OCI-LY1 (cell line): ENCODE data around the gene OSTF1.

Experiments used
- H2AFZ ChIP-seq: fragments of 200-600 bp; sonication (generic), shearing (Covaris generic); 2 replicates; pipeline ENCODE4 v1.6.0; 2014; ENCODE audit warnings: antibody characterized with exemption, mild to moderate bottlenecking, low read length
- H3F3A ChIP-seq: fragments of 200-600 bp; sonication (generic), shearing (Covaris generic); 2 replicates; pipeline ENCODE4 v1.6.0; 2014; ENCODE audit warnings: mild to moderate bottlenecking, antibody characterized with exemption, low read length, moderate library complexity; ENCODE audit not compliant: insufficient read depth
- H3K27ac ChIP-seq: fragments of 200-600 bp; sonication (generic); 2 replicates; pipeline ENCODE4 v1.5.1; 2014; ENCODE audit warnings: low read length, mixed run types, mild to moderate bottlenecking, low read depth; ENCODE audit not compliant: poor library complexity, severe bottlenecking
- H3K27me3 ChIP-seq: fragments of 200-600 bp; sonication (generic); 2 replicates; pipeline ENCODE4 v1.6.0; 2014; ENCODE audit warnings: antibody characterized with exemption, mild to moderate bottlenecking, low read length, moderate library complexity; ENCODE audit not compliant: insufficient read depth
- H3K36me3 ChIP-seq: fragments of 200-600 bp; sonication (generic); 2 replicates; pipeline ENCODE4 v1.6.1; 2014; ENCODE audit warnings: mild to moderate bottlenecking, antibody characterized with exemption, low read length, moderate library complexity, mixed read lengths; ENCODE audit not compliant: insufficient read depth
- H3K4me1 ChIP-seq: fragments of 200-600 bp; sonication (generic); 2 replicates; pipeline ENCODE4 v1.5.1; 2014; ENCODE audit warnings: mild to moderate bottlenecking, low read length, moderate library complexity; ENCODE audit not compliant: insufficient read depth, severe bottlenecking
- H3K4me2 ChIP-seq: fragments of 200-600 bp; sonication (generic), shearing (Covaris generic); 2 replicates; pipeline ENCODE4 v1.6.1; 2014; ENCODE audit warnings: low read length
- H3K4me3 ChIP-seq: fragments of 200-600 bp; sonication (generic); 2 replicates; pipeline ENCODE4 v1.5.1; 2014; ENCODE audit warnings: low read length, low read depth, mild to moderate bottlenecking, mixed read lengths; ENCODE audit not compliant: poor library complexity, severe bottlenecking
- H3K79me2 ChIP-seq: fragments of 200-600 bp; shearing (Covaris generic); 2 replicates; pipeline ENCODE4 v1.6.1; 2016; ENCODE audit warnings: mixed run types, low read length, mixed read lengths; ENCODE audit not compliant: insufficient read depth
- H3K9ac ChIP-seq: fragments of 200-600 bp; sonication (generic), shearing (Covaris generic); 2 replicates; pipeline ENCODE4 v1.6.1; 2014; ENCODE audit warnings: mild to moderate bottlenecking, low read length, mixed read lengths
- H3K9me2 ChIP-seq: fragments of 200-600 bp; sonication (generic), shearing (Covaris generic); 2 replicates; pipeline ENCODE4 v1.6.1; 2014; ENCODE audit warnings: low read depth, mild to moderate bottlenecking, low read length, mixed read lengths
- H3K9me3 ChIP-seq: fragments of 200-600 bp; shearing (Covaris generic); 2 replicates; pipeline ENCODE4 v1.6.1; 2014; ENCODE audit warnings: low read length, mixed read lengths
- H4K20me1 ChIP-seq: fragments of 200-600 bp; sonication (generic), shearing (Covaris generic); 2 replicates; pipeline ENCODE4 v1.6.0; 2016; ENCODE audit warnings: mild to moderate bottlenecking, low read length; ENCODE audit not compliant: insufficient read depth
- CTCF ChIP-seq: fragments of 200-600 bp; sonication (generic), shearing (Covaris generic); IDR thresholded peaks from 2 replicates; pipeline ENCODE4 v1.5.1; 2017; ENCODE audit warnings: mild to moderate bottlenecking, antibody characterized with exemption, low read length, moderate library complexity, mixed read lengths
- EZH2 ChIP-seq: fragments of 200-600 bp; sonication (generic), shearing (Covaris generic); IDR thresholded peaks from 2 replicates; pipeline ENCODE4 v1.8.0; 2017; ENCODE audit warnings: borderline replicate concordance, mixed run types, mild to moderate bottlenecking, antibody characterized with exemption, low read length, moderate library complexity, mixed read lengths

OSTF1 gene

GRCh38 chr9:75067894-75068293, 20.4 kb upstream of the OSTF1 start:
- no peak overlapping the region for H3K9ac ChIP-seq
- no peak overlapping the region for H2AFZ ChIP-seq
- peaks cover 30% of the 10 kb centered on the region for H3K36me3 ChIP-seq
- no peaks in the 10 kb centered on the region for H4K20me1 ChIP-seq
- no peaks in the 10 kb centered on the region for H3K79me2 ChIP-seq
- no peak overlapping the region for H3K27ac ChIP-seq
- no peaks in the 10 kb centered on the region for H3K4me1 ChIP-seq
- H3K9me2 ChIP-seq, result no peaks in the 10 kb centered on the region
- TF ChIP-seq CTCF (no peak), EZH2 (no peak)
- H3K27me3 ChIP-seq, result no peaks in the 10 kb centered on the region
- no peak overlapping the region for H3K4me3 ChIP-seq
- H3K4me2 ChIP-seq, result no peak overlapping the region
- H3K9me3 ChIP-seq, result no peaks in the 10 kb centered on the region
- H3F3A ChIP-seq, result no peaks in the 10 kb centered on the region

GRCh38 chr9:75069171-75069570, 19.1 kb upstream of the OSTF1 start:
- no peak for TF ChIP-seq CTCF
- TF ChIP-seq EZH2, result no peak
- H3K4me2 ChIP-seq, result no peak overlapping the region
- no peaks in the 10 kb centered on the region for H3K79me2 ChIP-seq
- no peaks in the 10 kb centered on the region for H3K9me3 ChIP-seq
- H3F3A ChIP-seq, result no peaks in the 10 kb centered on the region
- H4K20me1 ChIP-seq, result no peaks in the 10 kb centered on the region
- H3K4me1 ChIP-seq, result no peaks in the 10 kb centered on the region
- H2AFZ ChIP-seq, result no peak overlapping the region
- no peak overlapping the region for H3K9ac ChIP-seq
- H3K4me3 ChIP-seq, result no peak overlapping the region
- no peaks in the 10 kb centered on the region for H3K9me2 ChIP-seq
- H3K27ac ChIP-seq, result no peak overlapping the region
- H3K27me3 ChIP-seq, result no peaks in the 10 kb centered on the region
- H3K36me3 ChIP-seq, result peaks cover 30% of the 10 kb centered on the region

GRCh38 chr9:75071530-75072122, 16.7 kb upstream of the OSTF1 start:
- H3K9me3 ChIP-seq, result no peaks in the 10 kb centered on the region
- peaks cover 20% of the 10 kb centered on the region; the same call in 1 of the 2 replicates for H3K36me3 ChIP-seq
- no peaks in the 10 kb centered on the region for H3F3A ChIP-seq
- no peak overlapping the region for H3K4me2 ChIP-seq
- no peaks in the 10 kb centered on the region for H4K20me1 ChIP-seq
- H3K27me3 ChIP-seq, result no peaks in the 10 kb centered on the region
- H2AFZ ChIP-seq, result no peak overlapping the region
- H3K27ac ChIP-seq, result no peak overlapping the region
- H3K9me2 ChIP-seq, result no peaks in the 10 kb centered on the region
- H3K4me1 ChIP-seq, result no peaks in the 10 kb centered on the region
- no peak overlapping the region for H3K4me3 ChIP-seq
- no peak overlapping the region for H3K9ac ChIP-seq
- H3K79me2 ChIP-seq, result no peaks in the 10 kb centered on the region
- no peak for TF ChIP-seq CTCF
- TF ChIP-seq EZH2, result no peak
